Naive B cell (primary cell): ENCODE measurements around the gene PDE6A. TPM values are rescaled to one million over a fixed set of nuclear protein-coding genes. Genes with fewer than 3 reads are reported as not detected.
A peak's percentile ranks its signal among the peaks of the same experiment; 100 is the strongest.

ENCODE experiments used
- ATAC-seq, 2 donors: fragments of 150-1000 bp; cut with Tn5 transposase; 2 replicates each; pipeline ENCODE4 v1.10.0; 2021; ENCODE audit warnings: low read depth in 2 of 2, mild to moderate bottlenecking in 2 of 2, moderate library complexity in 2 of 2
- DNase-seq: peaks from one replicate; pipeline ENCODE4 v3.0.0; 2022
- H3K27ac Mint-ChIP-seq, 6 donors: one replicate each; pipeline ENCODE4 v1.8.0; 2020 to 2022; ENCODE audit warnings: mild to moderate bottlenecking in 6 of 6, mixed read lengths in 6 of 6, moderate library complexity in 5 of 6, inconsistent platforms in 2 of 6
- H3K27me3 Mint-ChIP-seq, 3 donors: one replicate each; pipeline ENCODE4 v1.8.0; 2021 to 2022; ENCODE audit warnings: mixed read lengths in 3 of 3, mild to moderate bottlenecking in 1 of 3
- H3K36me3 Mint-ChIP-seq, 2 donors: one replicate each; pipeline ENCODE4 v1.8.0; 2020 to 2022; ENCODE audit warnings: mixed read lengths in 2 of 2, inconsistent platforms in 1 of 2, mild to moderate bottlenecking in 1 of 2
- H3K4me1 Mint-ChIP-seq, 3 donors: one replicate each; pipeline ENCODE4 v1.8.0; 2020 to 2022; ENCODE audit warnings: mixed read lengths in 3 of 3, inconsistent platforms in 1 of 3, mild to moderate bottlenecking in 1 of 3, moderate library complexity in 1 of 3
- H3K4me3 Mint-ChIP-seq, 8 donors: one replicate each; pipeline ENCODE4 v1.8.0; 2020 to 2022; ENCODE audit warnings: mild to moderate bottlenecking in 8 of 8, mixed read lengths in 8 of 8, moderate library complexity in 8 of 8, inconsistent platforms in 2 of 8
- H3K9me3 Mint-ChIP-seq, 7 donors: one replicate each; pipeline ENCODE4 v1.8.0; 2020 to 2022; ENCODE audit warnings: mixed read lengths in 7 of 7, mild to moderate bottlenecking in 5 of 7, inconsistent platforms in 2 of 7, moderate library complexity in 1 of 7
- polyA plus RNA-seq, 6 donors: library from polyadenylated mRNA; unstranded; fragments of 300-500 nt; fragmentation: Illumina TruSeq; gene quantifications; one replicate each; pipeline ENCODE4 v1.2.3, GENCODE V29; 2021; ENCODE audit warnings: low read depth in 6 of 6

The PDE6A gene
- polyA plus RNA-seq = not detected

GRCh38 chr5:149944666-149945065, at the start of gene PDE6A:
Gene PDE6A (minus strand): TSS chr5:149944793. CDS start chr5:149944673, 120 bp downstream.
- ATAC-seq (no peak), DNase-seq (no peak)
- Mint-ChIP-seq H3K36me3 (no peaks in the 10 kb centered on the region), H3K27me3 (peaks cover 5 to 35% (median 27%) of the 10 kb centered on the region in 3 donors), H3K4me3 (no peak within 1 kb of the TSS), H3K9me3 (no peaks in the 10 kb centered on the region), H3K27ac (peak within 1 kb of the TSS in 1 of 6 donors; percentile 57), H3K4me1 (no peaks in the 10 kb centered on the region)

- no peak overlapping the region for H3K4me3 Mint-ChIP-seq
- no peak overlapping the region for H3K27ac Mint-ChIP-seq
These were observed 48.9 kb upstream of the PDE6A start for GRCh38 chr5:149993471-149993870.

GRCh38 chr5:149990518-149991376, 46.2 kb upstream of the PDE6A start:
- Mint-ChIP-seq H3K4me3 (no peak overlapping the region), H3K27ac (no peak overlapping the region), H3K9me3 (no peaks in the 10 kb centered on the region), H3K4me1 (peaks cover 2 to 6% (median 4%) of the 10 kb centered on the region in 3 donors), H3K36me3 (peaks cover 2 to 5% of the 10 kb centered on the region in 2 donors), H3K27me3 (no peaks in the 10 kb centered on the region)
- ATAC-seq (peak; percentile 58 to 79), DNase-seq (peak; percentile 51)

More at GRCh38 chr5:149993471-149993870, 48.9 kb upstream of the PDE6A start:
- peaks cover 2 to 6% (median 4%) of the 10 kb centered on the region in 3 donors for H3K4me1 Mint-ChIP-seq
- DNase-seq (no peak), ATAC-seq (no peak)
- peaks cover 5 to 11% of the 10 kb centered on the region in 2 donors for H3K36me3 Mint-ChIP-seq
- H3K27me3 Mint-ChIP-seq = no peaks in the 10 kb centered on the region
- H3K9me3 Mint-ChIP-seq = no peaks in the 10 kb centered on the region

GRCh38 chr5:149988126-149988525, 43.5 kb upstream of the PDE6A start:
- Mint-ChIP-seq H3K27me3 (no peaks in the 10 kb centered on the region), H3K4me1 (peaks cover 2 to 6% (median 4%) of the 10 kb centered on the region in 3 donors), H3K36me3 (no peaks in the 10 kb centered on the region), H3K9me3 (no peaks in the 10 kb centered on the region), H3K4me3 (no peak overlapping the region), H3K27ac (no peak overlapping the region)
- ATAC-seq (no peak), DNase-seq (no peak)

GRCh38 chr5:149982505-149982904, 37.9 kb upstream of the PDE6A start:
- H3K4me3 Mint-ChIP-seq = no peak overlapping the region
- ATAC-seq = no peak
- H3K27me3 Mint-ChIP-seq = no peaks in the 10 kb centered on the region
- H3K9me3 Mint-ChIP-seq = no peaks in the 10 kb centered on the region
- no peak overlapping the region for H3K27ac Mint-ChIP-seq
- peaks cover 0 to 1% (median 0%) of the 10 kb centered on the region in 3 donors for H3K4me1 Mint-ChIP-seq
- H3K36me3 Mint-ChIP-seq = peaks cover 11 to 18% of the 10 kb centered on the region in 2 donors
- no peak for DNase-seq

- H3K9me3 Mint-ChIP-seq = no peaks in the 10 kb centered on the region
- peaks cover 0 to 4% (median 0%) of the 10 kb centered on the region in 3 donors for H3K4me1 Mint-ChIP-seq
- H3K4me3 Mint-ChIP-seq = no peak overlapping the region
- no peak overlapping the region for H3K27ac Mint-ChIP-seq
- no peaks in the 10 kb centered on the region for H3K27me3 Mint-ChIP-seq
- peaks cover 11 to 20% of the 10 kb centered on the region in 2 donors for H3K36me3 Mint-ChIP-seq
- no peak for DNase-seq
- ATAC-seq = no peak
These were observed 36.6 kb upstream of the PDE6A start for GRCh38 chr5:149981206-149981605.

GRCh38 chr5:149979896-149980295, 35.3 kb upstream of the PDE6A start:
- Mint-ChIP-seq H3K4me3 (no peak overlapping the region), H3K27ac (no peak overlapping the region), H3K27me3 (no peaks in the 10 kb centered on the region), H3K36me3 (peaks cover 15 to 20% of the 10 kb centered on the region in 2 donors), H3K9me3 (no peaks in the 10 kb centered on the region), H3K4me1 (peaks cover 0 to 4% (median 2%) of the 10 kb centered on the region in 3 donors)
- no peak for DNase-seq
- ATAC-seq = no peak

- Mint-ChIP-seq H3K9me3 (no peaks in the 10 kb centered on the region), H3K27ac (peak overlapping the region in 1 of 6 donors; percentile 19), H3K4me1 (peaks cover 3 to 13% (median 8%) of the 10 kb centered on the region in 3 donors), H3K36me3 (peaks cover 7 to 14% of the 10 kb centered on the region in 2 donors), H3K27me3 (no peaks in the 10 kb centered on the region), H3K4me3 (no peak overlapping the region)
- ATAC-seq = no peak
- DNase-seq = no peak
These were observed 30.8 kb upstream of the PDE6A start for GRCh38 chr5:149975409-149975808.

GRCh38 chr5:149969181-149969930, 24.8 kb upstream of the PDE6A start:
- Mint-ChIP-seq H3K27me3 (no peaks in the 10 kb centered on the region), H3K27ac (no peak overlapping the region), H3K36me3 (peaks cover 0 to 9% of the 10 kb centered on the region in 2 donors)

GRCh38 chr5:149966946-149967345, 22.4 kb upstream of the PDE6A start:
- H3K4me3 Mint-ChIP-seq = no peak overlapping the region
- H3K27ac Mint-ChIP-seq = no peak overlapping the region
- no peak for ATAC-seq
- H3K27me3 Mint-ChIP-seq = no peaks in the 10 kb centered on the region
- H3K36me3 Mint-ChIP-seq = peaks cover 0 to 9% of the 10 kb centered on the region in 2 donors
- H3K4me1 Mint-ChIP-seq = peaks cover 13 to 27% (median 15%) of the 10 kb centered on the region in 3 donors
- no peak for DNase-seq
- no peaks in the 10 kb centered on the region for H3K9me3 Mint-ChIP-seq

More at GRCh38 chr5:149969181-149969930, 24.8 kb upstream of the PDE6A start:
- no peak overlapping the region for H3K4me3 Mint-ChIP-seq
- no peaks in the 10 kb centered on the region for H3K9me3 Mint-ChIP-seq
- H3K4me1 Mint-ChIP-seq = peaks cover 4 to 22% (median 16%) of the 10 kb centered on the region in 3 donors
- no peak for ATAC-seq
- DNase-seq = no peak

GRCh38 chr5:149963729-149964128, 19.1 kb upstream of the PDE6A start:
- no peak for ATAC-seq
- DNase-seq = no peak
- no peak overlapping the region for H3K27ac Mint-ChIP-seq
- H3K27me3 Mint-ChIP-seq = no peaks in the 10 kb centered on the region
- no peaks in the 10 kb centered on the region for H3K36me3 Mint-ChIP-seq
- peak overlapping the region in 1 of 8 donors; percentile 56 for H3K4me3 Mint-ChIP-seq
- H3K9me3 Mint-ChIP-seq = no peaks in the 10 kb centered on the region
- peaks cover 25 to 43% (median 32%) of the 10 kb centered on the region in 3 donors for H3K4me1 Mint-ChIP-seq

GRCh38 chr5:149962601-149963300, 18.2 kb upstream of the PDE6A start:
- no peak for DNase-seq

GRCh38 chr5:149961957-149962409, 17.4 kb upstream of the PDE6A start:
- Mint-ChIP-seq H3K4me1 (peaks cover 25 to 34% (median 32%) of the 10 kb centered on the region in 3 donors), H3K27ac (peak overlapping the region in 1 of 6 donors; percentile 16), H3K27me3 (no peaks in the 10 kb centered on the region), H3K9me3 (no peaks in the 10 kb centered on the region), H3K36me3 (no peaks in the 10 kb centered on the region), H3K4me3 (peak overlapping the region in 7 of 8 donors; percentile 26 to 98 (median 91))
- ATAC-seq (no peak), DNase-seq (no peak)

More at GRCh38 chr5:149962601-149963300, 18.2 kb upstream of the PDE6A start:
- H3K4me1 Mint-ChIP-seq = peaks cover 25 to 42% (median 32%) of the 10 kb centered on the region in 3 donors
- no peak for ATAC-seq
- H3K36me3 Mint-ChIP-seq = no peaks in the 10 kb centered on the region
- no peaks in the 10 kb centered on the region for H3K9me3 Mint-ChIP-seq
- H3K4me3 Mint-ChIP-seq = peak overlapping the region in 3 of 8 donors; percentile 3 to 96 (median 4)
- peak overlapping the region in 2 of 6 donors; percentile 14 to 52 for H3K27ac Mint-ChIP-seq
- no peaks in the 10 kb centered on the region for H3K27me3 Mint-ChIP-seq
